Neuronal stem cell (in vitro differentiated cells): ENCODE results near the gene PABPN1.

Experiments used
- DNase-seq: peaks from one replicate; pipeline ENCODE4 v3.0.0-alpha.2; 2013; ENCODE audit warnings: low spot score
- H2AFZ ChIP-seq: one replicate; pipeline ENCODE4 v1.6.1; 2013; ENCODE audit warnings: mild to moderate bottlenecking, low read length, inconsistent platforms
- H2AK5ac ChIP-seq: 2 replicates; pipeline ENCODE4 v1.6.1; 2013; ENCODE audit warnings: low read depth, mild to moderate bottlenecking, inconsistent platforms, low read length, moderate library complexity, mixed read lengths
- H2BK120ac ChIP-seq: 2 replicates; pipeline ENCODE4 v1.6.1; 2013; ENCODE audit warnings: low read depth, mild to moderate bottlenecking, inconsistent platforms, low read length, moderate library complexity, mixed read lengths
- H2BK12ac ChIP-seq: one replicate; pipeline ENCODE4 v1.6.1; 2013; ENCODE audit warnings: low read length, inconsistent platforms
- H2BK15ac ChIP-seq: 2 replicates; pipeline ENCODE4 v1.6.1; 2013; ENCODE audit warnings: mild to moderate bottlenecking, low read length, inconsistent platforms, mixed read lengths
- H2BK5ac ChIP-seq: one replicate; pipeline ENCODE4 v1.6.1; 2013; ENCODE audit warnings: inconsistent platforms, mild to moderate bottlenecking, low read length, moderate library complexity
- H3K14ac ChIP-seq: one replicate; pipeline ENCODE4 v1.6.1; 2013; ENCODE audit warnings: low read length, inconsistent platforms
- H3K18ac ChIP-seq: 2 replicates; pipeline ENCODE4 v1.6.1; 2013; ENCODE audit warnings: low read length, inconsistent platforms
- H3K23ac ChIP-seq: 2 replicates; pipeline ENCODE4 v1.6.1; 2013; ENCODE audit warnings: low read depth, mild to moderate bottlenecking, mixed read lengths, low read length, inconsistent platforms; ENCODE audit not compliant: poor library complexity
- H3K27ac ChIP-seq: replicated peaks from 3 replicates; pipeline ENCODE4 v1.5.1; 2013; ENCODE audit warnings: low read length, inconsistent platforms
- H3K27me3 ChIP-seq, 3 experiments: 2 replicates each; pipeline ENCODE4 v1.6.1; 2013; ENCODE audit warnings: low read length in 3 of 3, mild to moderate bottlenecking in 2 of 3, inconsistent platforms in 1 of 3, low read depth in 1 of 3, mixed read lengths in 1 of 3, moderate library complexity in 1 of 3; ENCODE audit not compliant: control insufficient read depth in 3 of 3, insufficient read depth in 3 of 3
- H3K36me3 ChIP-seq, 2 donors: replicated peaks in 1 of 2; 2 replicates each; pipeline ENCODE4 v1.6.1; 2013; ENCODE audit warnings: low read length in 2 of 2; ENCODE audit not compliant: control insufficient read depth in 2 of 2, insufficient read depth in 2 of 2
- H3K4ac ChIP-seq: 2 replicates; pipeline ENCODE4 v1.6.1; 2013; ENCODE audit warnings: inconsistent platforms, mild to moderate bottlenecking, low read length, moderate library complexity
- H3K4me1 ChIP-seq, 2 donors: 1 replicate in 1 of 2; 2 replicates in 1 of 2; pipeline ENCODE4 v1.6.1; 2013; ENCODE audit warnings: low read length in 2 of 2, low read depth in 1 of 2; ENCODE audit not compliant: control insufficient read depth in 2 of 2, insufficient read depth in 1 of 2
- H3K4me2 ChIP-seq: one replicate; pipeline ENCODE4 v1.6.1; 2013; ENCODE audit warnings: mild to moderate bottlenecking, low read length, inconsistent platforms; ENCODE audit not compliant: insufficient read depth, poor library complexity, severe bottlenecking
- H3K4me3 ChIP-seq, 2 donors: 2 replicates each; pipeline ENCODE4 v1.5.1; 2013; ENCODE audit warnings: low read length in 2 of 2, mild to moderate bottlenecking in 2 of 2, inconsistent platforms in 1 of 2, moderate library complexity in 1 of 2
- H3K79me1 ChIP-seq: one replicate; pipeline ENCODE4 v1.6.1; 2013; ENCODE audit warnings: low read depth, mild to moderate bottlenecking, inconsistent platforms, low read length, moderate library complexity
- H3K9ac ChIP-seq: one replicate; pipeline ENCODE4 v1.6.1; 2013; ENCODE audit warnings: mild to moderate bottlenecking, low read depth, low read length, inconsistent platforms; ENCODE audit not compliant: poor library complexity
- H3K9me3 ChIP-seq, 2 donors: replicated peaks in 1 of 2; 2 replicates each; pipeline versions ENCODE3 to v1.6.1; 2013; ENCODE audit warnings: low read length in 2 of 2, mild to moderate bottlenecking in 2 of 2, inconsistent platforms in 1 of 2, low read depth in 1 of 2, mixed read lengths in 1 of 2, moderate library complexity in 1 of 2; ENCODE audit not compliant: control insufficient read depth in 2 of 2, insufficient read depth in 1 of 2
- H4K8ac ChIP-seq: one replicate; pipeline ENCODE4 v1.6.1; 2013; ENCODE audit warnings: low read depth, mild to moderate bottlenecking, inconsistent platforms, low read length, moderate library complexity
- H4K91ac ChIP-seq: one replicate; pipeline ENCODE4 v1.6.1; 2013; ENCODE audit warnings: low read length, low read depth, mild to moderate bottlenecking, inconsistent platforms; ENCODE audit not compliant: poor library complexity
- WGBS, 2 donors: extraction: QIAGEN DNeasy Blood & Tissue Kit; methylation state at CpG; one replicate each; pipeline ENCODE4 v1.1.7; 2013; ENCODE audit warnings: missing lambda C conversion rate in 2 of 2, mixed read lengths in 1 of 2; ENCODE audit not compliant: insufficient read length in 2 of 2, insufficient replicate concordance in 1 of 2; ENCODE audit errors: extremely low coverage in 2 of 2; 5-methylcytosine and 5-hydroxymethylcytosine counted together

Gene PABPN1

GRCh38 chr14:23286020-23286901 lies 35.0 kb upstream of the PABPN1 start, which contains the start of gene HOMEZ:
HOMEZ (minus strand) TSS chr14:23286132; CDS start chr14:23285952, 180 bp downstream.
- Histone ChIP-seq H2BK12ac (no peak within 1 kb of the TSS), H3K4me3 (peak within 1 kb of the TSS; percentile 73 to 98), H4K8ac (no peak within 1 kb of the TSS), H2AFZ (peak within 1 kb of the TSS; percentile 96), H3K4ac (peak within 1 kb of the TSS; percentile 6), H3K14ac (no peak within 1 kb of the TSS), H2BK120ac (no peak within 1 kb of the TSS), H3K9ac (peak within 1 kb of the TSS; percentile 89), H3K27ac (peak within 1 kb of the TSS; percentile 100), H2AK5ac (peak within 1 kb of the TSS; percentile 59), H2BK15ac (no peak within 1 kb of the TSS), H3K36me3 (peaks cover 6 to 20% of the 10 kb centered on the region in 2 donors), H3K4me1 (peaks cover 3 to 11% of the 10 kb centered on the region in 2 donors), H3K27me3 (no peaks in the 10 kb centered on the region), H4K91ac (no peak within 1 kb of the TSS), H3K23ac (peak within 1 kb of the TSS; percentile 69), H3K79me1 (peaks cover 3% of the 10 kb centered on the region), H3K18ac (peak within 1 kb of the TSS; percentile 99), H2BK5ac (peak within 1 kb of the TSS; percentile 80), H3K9me3 (no peaks in the 10 kb centered on the region), H3K4me2 (peak within 1 kb of the TSS; percentile 81)
- no CpG with 5 or more reads among the region's 53 CpGs for WGBS, 2 donors
- DNase-seq: peak; percentile 96

GRCh38 chr14:23286902-23287479 lies 34.3 kb upstream of the PABPN1 start:
- no peaks in the 10 kb centered on the region for H3K27me3 ChIP-seq
- H2BK15ac ChIP-seq: no peak overlapping the region
- H3K79me1 ChIP-seq: peaks cover 2% of the 10 kb centered on the region
- H3K9ac ChIP-seq: no peak overlapping the region
- H4K91ac ChIP-seq: no peak overlapping the region
- no peaks in the 10 kb centered on the region for H3K9me3 ChIP-seq
- H2BK5ac ChIP-seq: peak overlapping the region; percentile 80
- WGBS, 2 donors: no CpG with 5 or more reads among the region's 6 CpGs
- H2BK120ac ChIP-seq: no peak overlapping the region
- peaks cover 3 to 17% of the 10 kb centered on the region in 2 donors for H3K36me3 ChIP-seq
- no peak for DNase-seq
- H2AFZ ChIP-seq: peak overlapping the region; percentile 96
- H2BK12ac ChIP-seq: no peak overlapping the region
- H3K4me2 ChIP-seq: peak overlapping the region; percentile 81
- H2AK5ac ChIP-seq: no peak overlapping the region
- no peak overlapping the region for H3K14ac ChIP-seq
- H3K4me3 ChIP-seq: peak overlapping the region; percentile 73 to 85
- H3K18ac ChIP-seq: no peak overlapping the region
- H3K27ac ChIP-seq: peak overlapping the region; percentile 100
- no peak overlapping the region for H4K8ac ChIP-seq
- H3K23ac ChIP-seq: no peak overlapping the region
- H3K4ac ChIP-seq: peak overlapping the region; percentile 6
- H3K4me1 ChIP-seq: peaks cover 3 to 9% of the 10 kb centered on the region in 2 donors

- H3K14ac ChIP-seq: no peak overlapping the region
- no peak overlapping the region for H4K8ac ChIP-seq
- no peak overlapping the region for H3K4ac ChIP-seq
- no peak overlapping the region for H3K27ac ChIP-seq
- H3K4me3 ChIP-seq: no peak overlapping the region
- H2AFZ ChIP-seq: no peak overlapping the region
- WGBS, 2 donors: no CpG with 5 or more reads among the region's 24 CpGs
- H2BK12ac ChIP-seq: no peak overlapping the region
- no peak overlapping the region for H3K4me2 ChIP-seq
- H2BK5ac ChIP-seq: no peak overlapping the region
- peaks cover 3 to 29% of the 10 kb centered on the region in 2 donors for H3K36me3 ChIP-seq
- no peak overlapping the region for H2BK15ac ChIP-seq
- H2BK120ac ChIP-seq: no peak overlapping the region
- H3K9me3 ChIP-seq: no peaks in the 10 kb centered on the region
- H3K23ac ChIP-seq: no peak overlapping the region
- H2AK5ac ChIP-seq: no peak overlapping the region
- no peak overlapping the region for H4K91ac ChIP-seq
- H3K79me1 ChIP-seq: no peaks in the 10 kb centered on the region
- peaks cover 3 to 15% of the 10 kb centered on the region in 2 donors for H3K4me1 ChIP-seq
- H3K9ac ChIP-seq: no peak overlapping the region
- no peak overlapping the region for H3K18ac ChIP-seq
- H3K27me3 ChIP-seq: no peaks in the 10 kb centered on the region
- peak; percentile 51 for DNase-seq
Observed at GRCh38 chr14:23294734-23295561, 26.3 kb upstream of the PABPN1 start.
